Amygdala (tissue), 56 donors: ENCODE data around the gene PTAFR.

Experiments used
- DNase-seq, 56 donors: peaks; one replicate each; lab custom pipeline; 2025; lab: John Stamatoyannopoulos, UW

Gene PTAFR

DNA sequence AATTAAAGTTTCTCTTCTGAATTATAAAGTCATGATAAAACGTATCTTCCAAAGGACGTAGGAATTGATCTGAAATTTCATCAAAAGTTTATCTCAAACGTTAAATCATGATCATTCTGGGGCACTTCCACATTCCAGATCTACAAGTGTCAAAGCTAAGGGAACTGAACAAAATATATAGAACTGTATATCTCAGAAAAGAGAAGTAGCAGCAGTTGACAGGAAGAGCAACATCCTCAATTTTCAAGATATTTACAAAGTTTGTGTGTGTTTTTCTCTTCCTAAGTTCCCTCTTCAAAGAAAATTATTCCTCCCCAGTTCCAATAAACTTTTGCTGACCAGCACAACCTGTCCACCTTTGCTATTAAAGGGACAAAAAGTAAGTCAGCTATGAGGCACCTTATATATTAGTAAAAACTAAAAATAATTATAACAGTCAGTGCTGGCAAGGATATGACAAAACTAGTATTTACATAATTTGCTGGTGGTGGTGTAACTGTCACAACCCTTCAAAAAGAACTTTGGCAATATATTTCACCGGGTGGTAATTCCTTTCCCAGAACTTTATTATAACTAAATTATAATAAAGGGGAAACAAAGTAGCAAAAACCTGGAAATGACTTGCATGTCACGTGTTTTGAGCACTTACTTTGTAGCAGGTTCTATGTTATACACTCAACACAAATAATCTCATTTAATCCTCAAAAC, 49.6 kb downstream of the PTAFR start:
- no peak for DNase-seq

DNA sequence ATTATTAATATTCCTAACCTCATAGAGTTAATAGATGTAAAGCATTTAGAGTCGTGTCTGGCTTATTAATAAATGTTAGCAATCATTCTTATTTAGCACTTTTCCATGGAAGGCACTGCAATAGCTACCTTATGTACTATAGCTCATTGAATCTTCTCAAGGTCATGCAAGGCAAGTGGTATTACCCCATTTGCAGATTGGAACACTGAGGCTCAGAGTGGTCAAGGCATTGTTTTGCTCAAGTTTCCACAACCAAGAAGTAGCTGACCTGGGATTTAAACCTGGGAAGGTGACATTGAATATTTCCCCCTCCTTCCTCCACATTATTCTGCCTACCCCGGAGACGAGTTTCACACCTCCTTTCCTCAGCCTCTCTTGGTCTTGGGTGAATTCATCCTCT, 50.3 kb downstream of the PTAFR start:
- no peak for DNase-seq

GRCh38 chr1:28123461-28123961, 53.0 kb downstream of the PTAFR start:
- DNase-seq = peak in 15 of 56 donors; percentile 1 to 46 (median 10)

GRCh38 chr1:28122183-28122582, 54.3 kb downstream of the PTAFR start:
- no peak for DNase-seq

GRCh38 chr1:28119556-28119955, 56.9 kb downstream of the PTAFR start:
- no peak for DNase-seq

DNA sequence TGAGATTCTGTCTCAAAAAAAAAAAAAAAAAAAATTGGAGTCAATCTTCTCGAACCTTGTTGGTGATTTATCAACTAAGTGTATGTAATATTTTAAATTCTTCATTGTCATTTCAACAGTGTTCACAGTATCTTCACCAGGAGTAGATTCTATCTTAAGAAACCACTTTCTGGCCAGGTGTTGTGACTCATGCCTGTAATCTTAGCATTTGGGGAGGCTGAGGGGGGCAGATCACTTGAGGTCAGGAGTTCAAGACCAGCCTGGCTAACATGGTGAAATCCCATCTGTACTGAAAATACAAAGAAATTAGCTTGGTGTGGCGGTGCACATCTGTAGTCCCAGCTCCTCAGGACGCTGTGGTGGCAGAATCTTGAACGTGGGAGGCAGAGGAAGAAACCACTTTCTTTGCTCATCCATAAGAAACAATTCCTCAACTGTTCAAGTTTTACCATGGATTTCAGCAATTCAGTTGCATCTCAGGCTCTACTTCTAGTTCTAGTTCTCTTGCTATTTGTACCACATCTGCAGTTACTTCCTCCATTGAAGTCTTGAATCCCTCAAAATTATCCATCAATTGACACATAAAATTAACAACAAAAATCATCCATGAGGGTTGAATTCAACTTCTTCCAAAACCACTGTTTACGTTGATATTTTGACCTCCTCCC, 57.7 kb downstream of the PTAFR start:
- no peak for DNase-seq

DNA sequence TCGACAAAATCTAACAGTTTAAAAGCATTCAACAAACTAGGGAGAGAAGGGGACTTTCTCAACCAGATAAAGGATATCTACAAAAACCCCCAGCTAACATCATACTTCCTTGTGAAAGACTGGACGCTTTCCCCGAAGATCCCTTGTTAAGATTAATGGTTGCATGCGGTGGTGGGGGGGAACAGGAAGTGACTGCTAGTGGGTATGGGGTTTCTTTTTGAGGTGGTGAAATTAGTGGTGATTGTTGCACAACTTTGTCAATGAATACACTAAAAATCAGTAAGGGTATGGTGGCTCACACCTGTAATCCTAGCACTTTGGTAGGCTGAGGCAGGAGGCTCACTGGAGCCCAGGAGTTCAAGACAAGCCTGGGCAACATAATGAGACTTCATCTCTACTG, 61.2 kb downstream of the PTAFR start:
- no peak for DNase-seq

- no peak for DNase-seq
These were observed 61.6 kb downstream of the PTAFR start for GRCh38 chr1:28114844-28115243.

DNA sequence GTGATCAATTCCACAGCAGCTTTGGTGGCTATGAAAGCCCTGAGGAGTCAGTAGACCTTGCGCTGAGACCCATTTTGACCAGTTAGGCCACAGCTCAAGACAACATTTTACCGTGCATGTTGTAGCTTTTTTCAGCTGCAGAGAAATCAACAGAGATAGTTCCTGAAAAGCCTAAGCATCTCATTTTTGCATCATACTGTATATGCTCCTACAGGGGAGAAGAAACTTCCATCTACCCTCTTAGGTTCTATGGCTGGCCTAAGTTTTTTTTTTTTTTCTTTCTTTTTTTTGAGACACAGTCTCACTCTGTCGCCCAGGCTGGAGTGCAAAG, 63.3 kb downstream of the PTAFR start:
- no peak for DNase-seq

DNA sequence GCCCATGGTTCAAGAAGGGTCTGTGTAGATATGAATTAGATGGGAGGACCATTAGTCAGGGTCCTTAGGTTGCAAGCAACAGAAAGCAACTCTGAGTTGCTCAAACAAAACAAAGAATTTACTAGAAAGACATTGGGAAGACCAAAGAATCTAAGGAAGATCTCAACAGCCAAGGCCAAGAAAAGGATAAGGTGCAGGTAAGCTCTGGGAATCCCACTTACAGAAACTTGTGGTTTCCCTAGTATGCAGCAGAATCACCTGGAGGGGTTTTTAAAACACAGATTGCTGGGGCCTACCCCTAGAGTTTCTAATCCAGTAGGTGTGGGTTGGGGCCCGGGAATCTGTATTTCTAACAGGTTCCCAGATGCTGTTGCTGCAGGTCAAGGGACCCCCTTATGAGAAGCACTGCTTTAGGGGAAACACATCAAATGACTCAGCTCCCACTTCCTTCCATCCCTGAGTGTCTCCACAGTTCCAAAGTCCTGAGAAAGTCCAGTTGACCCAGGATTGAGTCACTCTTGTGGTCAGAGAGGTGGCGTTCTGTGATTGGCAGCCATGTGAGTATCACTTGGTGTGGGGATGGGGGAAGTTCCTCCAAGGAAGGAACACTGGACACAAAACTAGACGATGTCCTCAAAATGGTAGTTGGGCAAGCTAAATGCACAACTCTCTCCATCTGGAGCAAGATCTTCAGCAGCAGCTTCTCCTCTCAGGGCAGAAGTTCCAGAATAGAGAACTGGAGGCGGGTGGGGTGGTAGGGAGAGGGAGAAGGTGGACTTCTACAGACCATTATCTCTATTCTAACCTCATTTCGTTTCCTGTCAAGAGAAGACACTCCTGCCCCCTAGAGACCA, 63.9 kb downstream of the PTAFR start:
- peak in 5 of 56 donors; percentile 2 to 54 (median 13) for DNase-seq

DNA sequence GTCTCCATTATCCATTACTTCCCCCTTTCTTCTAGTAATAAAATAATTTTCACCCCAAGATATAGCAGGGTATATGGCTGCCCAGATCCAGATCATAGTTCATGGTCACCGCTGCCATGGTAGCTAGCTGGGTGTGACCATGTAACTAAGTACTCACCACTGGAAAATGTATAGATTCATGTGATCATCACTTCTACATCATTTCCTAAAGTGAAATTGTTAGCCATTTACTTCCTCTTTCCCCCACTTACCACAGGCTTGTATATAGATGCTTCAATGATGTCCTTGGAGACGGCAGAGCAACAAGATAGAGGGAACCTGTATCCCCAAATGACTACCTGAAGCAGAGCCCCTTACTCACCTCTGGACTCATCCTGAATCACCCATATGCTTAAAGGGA, 65.3 kb downstream of the PTAFR start:
- no peak for DNase-seq

- no peak for DNase-seq
These were observed 65.9 kb downstream of the PTAFR start for GRCh38 chr1:28110555-28110954.

GRCh38 chr1:28109639-28110038, 66.9 kb downstream of the PTAFR start:
- no peak for DNase-seq

GRCh38 chr1:28108001-28108400, 68.5 kb downstream of the PTAFR start:
- DNase-seq = no peak

GRCh38 chr1:28104866-28105467, 71.5 kb downstream of the PTAFR start:
- peak in 49 of 56 donors; percentile 15 to 88 (median 55) for DNase-seq

- no peak for DNase-seq
These were observed 74.3 kb downstream of the PTAFR start for GRCh38 chr1:28102189-28102588.

DNA sequence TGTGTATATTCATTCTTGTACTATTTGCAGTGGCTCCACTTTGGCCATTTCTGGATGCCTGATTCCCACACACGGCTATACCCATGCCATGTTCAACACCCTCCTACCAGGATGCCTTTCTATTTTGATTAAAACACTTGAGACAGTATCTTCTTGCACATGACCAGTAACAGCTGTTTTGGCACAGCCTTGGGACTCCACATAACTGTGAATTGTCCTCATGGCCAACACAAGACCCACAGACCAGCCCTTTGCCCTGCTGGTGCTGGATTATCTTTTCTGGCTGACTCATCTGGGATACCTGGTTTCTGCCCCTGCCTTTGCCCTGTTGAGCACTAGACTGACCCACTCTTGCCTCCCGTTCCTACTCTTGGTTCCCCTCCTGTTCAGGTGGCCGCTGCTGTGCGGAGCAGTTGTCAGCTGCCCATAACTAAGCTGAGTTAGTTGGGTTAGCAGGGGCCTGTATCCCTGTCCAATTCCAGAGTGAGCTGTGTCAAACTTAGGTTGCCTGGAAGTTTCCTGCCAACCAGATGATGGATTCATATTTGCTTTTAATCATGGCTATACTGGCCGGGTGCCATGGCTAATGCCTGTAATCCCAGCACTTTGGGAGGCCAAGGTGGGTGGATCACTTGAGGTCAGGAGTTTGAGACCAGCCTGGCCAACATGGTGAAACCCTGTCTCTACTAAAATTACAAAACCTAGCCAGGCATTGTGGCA, 77.3 kb downstream of the PTAFR start:
- DNase-seq = no peak
